Measurements from ENCODE around the gene DENND1C. TPM values are rescaled to one million over a fixed set of nuclear protein-coding genes. Genes with fewer than 3 reads are reported as not detected.

The DENND1C gene
- total RNA-seq, 4 donors from 2014 or later = 0.27 to 1.2 (median 0.29) TPM; not detected in 1

- no peaks in the 10 kb centered on the region for H3K27me3 ChIP-seq
- intact Hi-C loops (cut with DNase I; ENCODE audit: low total_unique reads) = loop anchor here (10.0 kb wide), 1 partner anchor 212 kb away; no protein-coding TSS in a partner anchor
- no peaks in the 10 kb centered on the region for H3K9me3 ChIP-seq
- H3K4me3 ChIP-seq = no peak overlapping the region
- H3K36me3 ChIP-seq = no peaks in the 10 kb centered on the region
- no peak overlapping the region for H3K27ac ChIP-seq
- DNase-seq (no peak), ATAC-seq (no peak)
- TF ChIP-seq POLR2A (IDR thresholded peaks at IDR 0.05) = no peak
- no peak for TF ChIP-seq CTCF (IDR thresholded peaks at IDR 0.05 in 4 of 5, conservative IDR thresholded peaks at IDR 0.05 in 1 of 5)
- peaks cover 17 to 22% of the 10 kb centered on the region in 2 donors for H3K4me1 ChIP-seq
- in situ Hi-C loops (cut with MboI; ENCODE audit: low sequenced_read_pairs in 4 of 4) = no loop called here
These were observed 54.5 kb downstream of the DENND1C start for GRCh38 chr19:6427131-6427530.

GRCh38 chr19:6425732-6426620 lies 55.6 kb downstream of the DENND1C start:
- intact Hi-C loops (cut with DNase I; ENCODE audit: low total_unique reads) (loop anchor here (1.0 to 10.0 kb wide), 4 partner anchors 34 to 211 kb away; partner anchors contain the start of gene CLPP), in situ Hi-C loops (cut with MboI; ENCODE audit: low sequenced_read_pairs in 4 of 4) (no loop called here)
- Histone ChIP-seq H3K9me3 (no peaks in the 10 kb centered on the region), H3K27ac (peak overlapping the region; percentile 84 to 91 (median 86)), H3K4me1 (peaks cover 20 to 24% of the 10 kb centered on the region in 2 donors), H3K4me3 (peak overlapping the region; percentile 36 to 81 (median 44)), H3K27me3 (no peaks in the 10 kb centered on the region), H3K36me3 (peaks cover 0 to 10% of the 10 kb centered on the region in 2 donors)
- DNase-seq (no peak), ATAC-seq (no peak)
- TF ChIP-seq CTCF (IDR thresholded peaks at IDR 0.05 in 4 of 5, conservative IDR thresholded peaks at IDR 0.05 in 1 of 5) = no peak
- TF ChIP-seq POLR2A (IDR thresholded peaks at IDR 0.05) = no peak

GRCh38 chr19:6424939-6425731 lies 56.5 kb downstream of the DENND1C start:
- Histone ChIP-seq H3K27ac (peak overlapping the region; percentile 84 to 91 (median 86)), H3K36me3 (peaks cover 0 to 19% of the 10 kb centered on the region in 2 donors), H3K4me1 (peaks cover 20 to 24% of the 10 kb centered on the region in 2 donors), H3K27me3 (no peaks in the 10 kb centered on the region), H3K9me3 (no peaks in the 10 kb centered on the region), H3K4me3 (peak overlapping the region; percentile 36 to 81 (median 44))
- in situ Hi-C loops (cut with MboI; ENCODE audit: low sequenced_read_pairs in 4 of 4) = no loop called here
- intact Hi-C loops (cut with DNase I; ENCODE audit: low total_unique reads) = loop anchor here (1.0 to 10.0 kb wide), 5 partner anchors 32 to 210 kb away; partner anchors contain the start of genes CLPP and GTF2F1
- DNase-seq (peak; percentile 100), ATAC-seq (peak; percentile 92 to 95)
- TF ChIP-seq CTCF (IDR thresholded peaks at IDR 0.05 in 4 of 5, conservative IDR thresholded peaks at IDR 0.05 in 1 of 5) (peak in 1 of 5 experiments; percentile 13), POLR2A (IDR thresholded peaks at IDR 0.05) (no peak)

GRCh38 chr19:6424195-6424938 lies 57.2 kb downstream of the DENND1C start, which contains the start of gene KHSRP:
Gene KHSRP (minus strand): TSS chr19:6424811. CDS start chr19:6424701, 110 bp downstream.
- in situ Hi-C loops (cut with MboI; ENCODE audit: low sequenced_read_pairs in 4 of 4) (no loop called here), intact Hi-C loops (cut with DNase I; ENCODE audit: low total_unique reads) (loop anchor here (1.0 to 10.0 kb wide), 2 partner anchors 31 to 210 kb away; partner anchors contain the start of gene GTF2F1)
- H3K9me3 ChIP-seq = no peaks in the 10 kb centered on the region
- TF ChIP-seq POLR2A (IDR thresholded peaks at IDR 0.05) (peak; percentile 90 to 91), CTCF (IDR thresholded peaks at IDR 0.05 in 4 of 5, conservative IDR thresholded peaks at IDR 0.05 in 1 of 5) (no peak)
- ATAC-seq = no peak
- no peaks in the 10 kb centered on the region for H3K27me3 ChIP-seq
- H3K4me3 ChIP-seq = peak within 1 kb of the TSS; percentile 56 to 87 (median 82)
- H3K4me1 ChIP-seq = peaks cover 20 to 24% of the 10 kb centered on the region in 2 donors
- peak within 1 kb of the TSS; percentile 84 to 91 (median 86) for H3K27ac ChIP-seq
- H3K36me3 ChIP-seq = peaks cover 0 to 26% of the 10 kb centered on the region in 2 donors
- no peak for DNase-seq

Data from gastrocnemius medialis (tissue), 4 donors.